Panc1 (cell line): ENCODE data around the gene STIL. TPM values are rescaled to one million over a fixed set of nuclear protein-coding genes. Genes with fewer than 3 reads are reported as not detected.

Experiments
- ATAC-seq: fragments of 200-7000 bp; cut with Tn5 transposase; 2 replicates; pipeline ENCODE4 v1.9.1; 2020; ENCODE audit warnings: mild to moderate bottlenecking, moderate library complexity
- BruUV-seq: library from RNA; stranded (reverse); fragments of 400-500 nt; replicated peaks from 2 replicates; lab custom pipeline; 2021; lab: Mats Ljungman, UMichigan
- CTCF ChIA-PET: fragments of 300-600 bp; sonication (Branson Sonifier 250); formaldehyde crosslinking; loops from one replicate; lab custom pipeline; 2022; ENCODE audit warnings: antibody characterized with exemption; lab: Charles Lee
- POLR2A ChIA-PET: fragments of 300-600 bp; sonication (Branson Sonifier 250); formaldehyde crosslinking; loops from one replicate; lab custom pipeline; 2022; ENCODE audit warnings: antibody characterized with exemption; lab: Charles Lee
- DNase-seq: peaks from one replicate; pipeline ENCODE4 v3.0.0-alpha.2; 2010; ENCODE audit warnings: low read depth, low spot score
- H3K27ac ChIP-seq: 2 replicates; pipeline ENCODE4 v1.5.1; 2011; ENCODE audit warnings: mild to moderate bottlenecking, low read length, inconsistent platforms
- H3K27me3 ChIP-seq: fragments of 200-500 bp; sonication (Bioruptor generic); 2 replicates; pipeline ENCODE4 v1.6.0; 2014; ENCODE audit warnings: low read length, inconsistent platforms; ENCODE audit not compliant: control insufficient read depth, insufficient read depth
- H3K36me3 ChIP-seq: fragments of 200-500 bp; sonication (Bioruptor generic); 2 replicates; pipeline ENCODE4 v1.5.1; 2014; ENCODE audit warnings: inconsistent platforms, mild to moderate bottlenecking, low read length, moderate library complexity; ENCODE audit not compliant: control insufficient read depth, insufficient read depth
- H3K4me1 ChIP-seq: 2 replicates; pipeline ENCODE4 v1.5.1; 2011; ENCODE audit warnings: inconsistent platforms, mild to moderate bottlenecking, low read length, moderate library complexity; ENCODE audit not compliant: control insufficient read depth, insufficient read depth
- H3K4me3 ChIP-seq, 2 experiments: 2 replicates each; pipeline ENCODE4 v1.5.1; 2011 to 2012; ENCODE audit warnings: low read depth in 2 of 2, low read length in 2 of 2, mild to moderate bottlenecking in 2 of 2, inconsistent platforms in 1 of 2, moderate library complexity in 1 of 2
- H3K9me3 ChIP-seq: fragments of 200-500 bp; sonication (Bioruptor generic); 2 replicates; pipeline ENCODE4 v1.5.1; 2014; ENCODE audit warnings: low read depth, mild to moderate bottlenecking, inconsistent platforms, low read length, moderate library complexity; ENCODE audit not compliant: control insufficient read depth, insufficient read depth
- CTCF ChIP-seq: fragments of 450-650 bp; IDR thresholded peaks from 2 replicates; pipeline ENCODE4 v1.5.1; 2017; ENCODE audit warnings: mild to moderate bottlenecking
- POLR2AphosphoS5 ChIP-seq: IDR thresholded peaks from 2 replicates; pipeline ENCODE4 v1.6.1; 2012; ENCODE audit warnings: mild to moderate bottlenecking, low read depth, low read length, moderate library complexity
- REST ChIP-seq, 2 experiments: IDR thresholded peaks; 2 replicates each; pipeline ENCODE4 v1.6.1; 2011 to 2012; ENCODE audit warnings: low read depth in 2 of 2, control low read depth in 1 of 2, low read length in 1 of 2, mild to moderate bottlenecking in 1 of 2, moderate library complexity in 1 of 2; ENCODE audit not compliant: insufficient read depth in 1 of 2
- SIN3A ChIP-seq: IDR thresholded peaks from 2 replicates; pipeline ENCODE4 v1.6.1; 2012; ENCODE audit warnings: low read depth, mild to moderate bottlenecking, low read length, moderate library complexity, borderline replicate concordance; ENCODE audit not compliant: insufficient read depth
- TCF7L2 ChIP-seq: IDR thresholded peaks from 2 replicates; pipeline ENCODE4 v1.6.1; 2011; ENCODE audit warnings: mild to moderate bottlenecking, low read depth, low read length, inconsistent platforms
- in situ Hi-C: cut with HindIII; loops from 2 replicates; pipeline ENCODE4 v1.10.0; 2016; ENCODE audit warnings: low sequenced_read_pairs, low pct_unique_long_range_greater_than_20kb
- intact Hi-C: fragments of 100-400 bp; cut with micrococcal nuclease; formaldehyde crosslinking; loops from one replicate; pipeline ENCODE4 v1.10.0; 2022; ENCODE audit not compliant: unreplicated experiment
- total RNA-seq: library from RNA; stranded (reverse); gene quantifications from one replicate; pipeline ENCODE4 v1.2.1, GENCODE V29; 2021; ENCODE audit not compliant: unreplicated experiment

Gene STIL
- total RNA-seq, 1 experiment from 2014 or later: 31.6 TPM

GRCh38 chr1:47330212-47330611 lies 16.3 kb upstream of the STIL start:
- intact Hi-C loops: no loop called here
- CTCF ChIA-PET: no interaction called here

GRCh38 chr1:47328992-47329391 lies 15.0 kb upstream of the STIL start:
- H3K36me3 ChIP-seq: no peaks in the 10 kb centered on the region
- no peak overlapping the region for H3K27ac ChIP-seq

More at GRCh38 chr1:47330212-47330611, 16.3 kb upstream of the STIL start:
- TF ChIP-seq CTCF: no peak
- TF ChIP-seq REST (IDR thresholded peaks at IDR 0.05; ENCODE audit: insufficient read depth in 1 of 2, low read depth in 2 of 2, low read length in 1 of 2): no peak
- no peak for TF ChIP-seq POLR2AphosphoS5
- no peak for TF ChIP-seq TCF7L2
- no peak for TF ChIP-seq SIN3A
- no peak overlapping the region for H3K4me3 ChIP-seq
- no peak overlapping the region for H3K27ac ChIP-seq
- in situ Hi-C loops: no loop called here
- ATAC-seq (no peak), DNase-seq (no peak)
- no TSS peak for BruUV-seq
- peaks cover 6% of the 10 kb centered on the region; the same call in 1 of the 2 replicates for H3K4me1 ChIP-seq
- POLR2A ChIA-PET: no interaction called here
- H3K36me3 ChIP-seq: no peaks in the 10 kb centered on the region
- H3K27me3 ChIP-seq: no peaks in the 10 kb centered on the region
- no peaks in the 10 kb centered on the region for H3K9me3 ChIP-seq

More at GRCh38 chr1:47328992-47329391, 15.0 kb upstream of the STIL start:
- no TSS peak for BruUV-seq
- Histone ChIP-seq H3K4me3 (no peak overlapping the region), H3K27me3 (no peaks in the 10 kb centered on the region), H3K9me3 (no peaks in the 10 kb centered on the region), H3K4me1 (peaks cover 6% of the 10 kb centered on the region; the same call in 1 of the 2 replicates)
- DNase-seq (no peak), ATAC-seq (no peak)
- CTCF ChIA-PET: no interaction called here
- intact Hi-C loops (no loop called here), in situ Hi-C loops (no loop called here)
- POLR2A ChIA-PET: no interaction called here
- no peak for TF ChIP-seq TCF7L2
- no peak for TF ChIP-seq SIN3A
- TF ChIP-seq POLR2AphosphoS5: no peak
- no peak for TF ChIP-seq REST (IDR thresholded peaks at IDR 0.05; ENCODE audit: insufficient read depth in 1 of 2, low read depth in 2 of 2, low read length in 1 of 2)
- no peak for TF ChIP-seq CTCF
